Astrocyte (in vitro differentiated cells and primary cell): ENCODE measurements around the gene NPIPA5.
"Not testable (repeated sequence)": the region's sequence is repeated elsewhere in the genome, so short reads cannot be mapped to it uniquely, and the experiment has no call there.

Experiments used
- EZH2 ChIP-seq: IDR thresholded peaks from 2 replicates; pipeline ENCODE4 v1.6.1; 2012; ENCODE audit warnings: mild to moderate bottlenecking, low read length, inconsistent platforms; ENCODE audit not compliant: insufficient read depth
- TF ChIP-seq, protein P1 (sequence below): IDR thresholded peaks from 2 replicates; pipeline ENCODE4 v1.5.1; 2011; ENCODE audit warnings: low read depth, mild to moderate bottlenecking, inconsistent platforms, low read length, moderate library complexity; ENCODE audit not compliant: insufficient read depth

DNA sequence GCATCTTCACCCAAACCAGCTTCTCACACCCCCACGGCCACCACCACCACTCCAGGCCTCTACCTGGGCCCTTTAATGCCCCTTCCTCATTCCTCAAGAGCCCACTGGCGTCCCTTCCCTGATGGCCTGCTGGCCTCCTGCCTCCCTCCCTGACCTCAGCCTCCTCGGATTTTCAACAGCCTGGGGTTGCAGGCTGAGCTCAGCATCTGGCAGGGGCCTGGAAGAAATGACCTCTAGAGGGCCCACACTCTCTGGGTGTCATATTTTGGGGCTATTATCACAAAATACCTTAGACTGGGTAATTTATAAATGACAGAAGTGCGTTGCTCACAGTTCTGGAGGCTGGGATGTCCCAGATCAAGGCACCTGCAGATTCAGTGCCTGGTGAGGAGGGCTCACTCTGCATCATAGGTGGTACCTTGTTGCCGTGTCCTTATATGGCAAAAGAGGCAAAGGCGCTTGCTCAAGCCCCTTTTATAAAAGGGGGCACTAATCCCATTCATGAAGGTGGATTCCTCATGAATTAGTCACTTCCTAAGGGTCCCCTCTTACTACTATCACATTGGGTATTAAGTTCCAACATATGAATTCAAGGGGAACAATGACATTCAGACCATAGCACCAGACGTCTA is 40.0 kb downstream of the NPIPA5 start:
- not testable (repeated sequence) for TF ChIP-seq EZH2
- TF ChIP-seq, protein P1, sequence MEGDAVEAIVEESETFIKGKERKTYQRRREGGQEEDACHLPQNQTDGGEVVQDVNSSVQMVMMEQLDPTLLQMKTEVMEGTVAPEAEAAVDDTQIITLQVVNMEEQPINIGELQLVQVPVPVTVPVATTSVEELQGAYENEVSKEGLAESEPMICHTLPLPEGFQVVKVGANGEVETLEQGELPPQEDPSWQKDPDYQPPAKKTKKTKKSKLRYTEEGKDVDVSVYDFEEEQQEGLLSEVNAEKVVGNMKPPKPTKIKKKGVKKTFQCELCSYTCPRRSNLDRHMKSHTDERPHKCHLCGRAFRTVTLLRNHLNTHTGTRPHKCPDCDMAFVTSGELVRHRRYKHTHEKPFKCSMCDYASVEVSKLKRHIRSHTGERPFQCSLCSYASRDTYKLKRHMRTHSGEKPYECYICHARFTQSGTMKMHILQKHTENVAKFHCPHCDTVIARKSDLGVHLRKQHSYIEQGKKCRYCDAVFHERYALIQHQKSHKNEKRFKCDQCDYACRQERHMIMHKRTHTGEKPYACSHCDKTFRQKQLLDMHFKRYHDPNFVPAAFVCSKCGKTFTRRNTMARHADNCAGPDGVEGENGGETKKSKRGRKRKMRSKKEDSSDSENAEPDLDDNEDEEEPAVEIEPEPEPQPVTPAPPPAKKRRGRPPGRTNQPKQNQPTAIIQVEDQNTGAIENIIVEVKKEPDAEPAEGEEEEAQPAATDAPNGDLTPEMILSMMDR: not testable (repeated sequence)
